Measurements from ENCODE around the gene SH3RF1.

SH3RF1 gene

GRCh38 chr4:169253113-169253671 is 17.6 kb downstream of the SH3RF1 start:
- FAIRE-seq (no peak), DNase-seq (ENCODE audit: insufficient read length, low spot score) (no peak)
- TF ChIP-seq POLR2AphosphoS5 (IDR thresholded peaks at IDR 0.05; ENCODE audit: low read depth, low read length) (no peak), PAX5 (IDR thresholded peaks at IDR 0.05; ENCODE audit: insufficient read depth, low read length, severe bottlenecking) (no peak), POU2F2 (IDR thresholded peaks at IDR 0.05; ENCODE audit: low read depth, low read length) (no peak), SPI1 (IDR thresholded peaks at IDR 0.05; ENCODE audit: low read depth, low read length) (no peak), TAF1 (IDR thresholded peaks at IDR 0.05; ENCODE audit: low read depth, low read length) (no peak), POLR2A (IDR thresholded peaks at IDR 0.05; ENCODE audit: low read depth, low read length) (no peak)

GRCh38 chr4:169252339-169253112 is 18.2 kb downstream of the SH3RF1 start:
- DNase-seq (ENCODE audit: insufficient read length, low spot score): no peak
- TF ChIP-seq SPI1 (IDR thresholded peaks at IDR 0.05; ENCODE audit: low read depth, low read length): no peak
- TF ChIP-seq TAF1 (IDR thresholded peaks at IDR 0.05; ENCODE audit: low read depth, low read length): no peak
- no peak for TF ChIP-seq POU2F2 (IDR thresholded peaks at IDR 0.05; ENCODE audit: low read depth, low read length)
- no peak for TF ChIP-seq POLR2A (IDR thresholded peaks at IDR 0.05; ENCODE audit: low read depth, low read length)
- no peak for FAIRE-seq

GRCh38 chr4:169251291-169252235 is 19.2 kb downstream of the SH3RF1 start:
- DNase-seq (ENCODE audit: insufficient read length, low spot score): no peak
- TF ChIP-seq POLR2A (IDR thresholded peaks at IDR 0.05; ENCODE audit: low read depth, low read length) (no peak), PAX5 (IDR thresholded peaks at IDR 0.05; ENCODE audit: insufficient read depth, low read length, severe bottlenecking) (no peak), POU2F2 (IDR thresholded peaks at IDR 0.05; ENCODE audit: low read depth, low read length) (no peak), POLR2AphosphoS5 (IDR thresholded peaks at IDR 0.05; ENCODE audit: low read depth, low read length) (no peak), TAF1 (IDR thresholded peaks at IDR 0.05; ENCODE audit: low read depth, low read length) (no peak), SPI1 (IDR thresholded peaks at IDR 0.05; ENCODE audit: low read depth, low read length) (no peak)
- no peak for FAIRE-seq

- FAIRE-seq: no peak
- no peak for DNase-seq (ENCODE audit: insufficient read length, low spot score)
- TF ChIP-seq TAF1 (IDR thresholded peaks at IDR 0.05; ENCODE audit: low read depth, low read length) (no peak), POU2F2 (IDR thresholded peaks at IDR 0.05; ENCODE audit: low read depth, low read length) (no peak), PAX5 (IDR thresholded peaks at IDR 0.05; ENCODE audit: insufficient read depth, low read length, severe bottlenecking) (no peak), POLR2A (IDR thresholded peaks at IDR 0.05; ENCODE audit: low read depth, low read length) (no peak), SPI1 (IDR thresholded peaks at IDR 0.05; ENCODE audit: low read depth, low read length) (no peak), POLR2AphosphoS5 (IDR thresholded peaks at IDR 0.05; ENCODE audit: low read depth, low read length) (no peak)
These were observed 20.0 kb downstream of the SH3RF1 start for GRCh38 chr4:169250796-169251195.

GRCh38 chr4:169249999-169250398 is 20.8 kb downstream of the SH3RF1 start:
- no peak for TF ChIP-seq POLR2A (IDR thresholded peaks at IDR 0.05; ENCODE audit: low read depth, low read length)
- TF ChIP-seq SPI1 (IDR thresholded peaks at IDR 0.05; ENCODE audit: low read depth, low read length): no peak
- no peak for TF ChIP-seq POU2F2 (IDR thresholded peaks at IDR 0.05; ENCODE audit: low read depth, low read length)
- FAIRE-seq (no peak), DNase-seq (ENCODE audit: insufficient read length, low spot score) (no peak)

- TF ChIP-seq SPI1 (IDR thresholded peaks at IDR 0.05; ENCODE audit: low read depth, low read length) (no peak), POLR2AphosphoS5 (IDR thresholded peaks at IDR 0.05; ENCODE audit: low read depth, low read length) (no peak), POU2F2 (IDR thresholded peaks at IDR 0.05; ENCODE audit: low read depth, low read length) (no peak), POLR2A (IDR thresholded peaks at IDR 0.05; ENCODE audit: low read depth, low read length) (no peak), TAF1 (IDR thresholded peaks at IDR 0.05; ENCODE audit: low read depth, low read length) (no peak), PAX5 (IDR thresholded peaks at IDR 0.05; ENCODE audit: insufficient read depth, low read length, severe bottlenecking) (no peak)
- FAIRE-seq: no peak
- no peak for DNase-seq (ENCODE audit: insufficient read length, low spot score)
These were observed 21.4 kb downstream of the SH3RF1 start for GRCh38 chr4:169249214-169249973.

GRCh38 chr4:169248645-169249044 is 22.1 kb downstream of the SH3RF1 start:
- no peak for TF ChIP-seq TAF1 (IDR thresholded peaks at IDR 0.05; ENCODE audit: low read depth, low read length)
- TF ChIP-seq POLR2AphosphoS5 (IDR thresholded peaks at IDR 0.05; ENCODE audit: low read depth, low read length): no peak
- no peak for TF ChIP-seq POLR2A (IDR thresholded peaks at IDR 0.05; ENCODE audit: low read depth, low read length)
- no peak for TF ChIP-seq PAX5 (IDR thresholded peaks at IDR 0.05; ENCODE audit: insufficient read depth, low read length, severe bottlenecking)
- no peak for TF ChIP-seq POU2F2 (IDR thresholded peaks at IDR 0.05; ENCODE audit: low read depth, low read length)
- TF ChIP-seq SPI1 (IDR thresholded peaks at IDR 0.05; ENCODE audit: low read depth, low read length): no peak
- DNase-seq (ENCODE audit: insufficient read length, low spot score) (no peak), FAIRE-seq (no peak)

- no peak for TF ChIP-seq PAX5 (IDR thresholded peaks at IDR 0.05; ENCODE audit: insufficient read depth, low read length, severe bottlenecking)
- TF ChIP-seq POU2F2 (IDR thresholded peaks at IDR 0.05; ENCODE audit: low read depth, low read length): no peak
- TF ChIP-seq TAF1 (IDR thresholded peaks at IDR 0.05; ENCODE audit: low read depth, low read length): no peak
- TF ChIP-seq POLR2AphosphoS5 (IDR thresholded peaks at IDR 0.05; ENCODE audit: low read depth, low read length): no peak
- FAIRE-seq (no peak), DNase-seq (ENCODE audit: insufficient read length, low spot score) (no peak)
These were observed 23.8 kb downstream of the SH3RF1 start for GRCh38 chr4:169246957-169247396.

All from GM12891 (cell line).